ENCODE measurements around the gene KLF11.

KLF11 gene

GRCh38 chr2:10083692-10084211 lies 40.4 kb downstream of the KLF11 start:
- H3K27ac ChIP-seq (replicated peaks): no peak overlapping the region
- DNase-seq (ENCODE audit: low read depth in 1 of 2, low spot score in 1 of 2): no peak
- peaks cover 30% of the 10 kb centered on the region for H3K27me3 ChIP-seq (ENCODE audit: insufficient read depth, poor library complexity, severe bottlenecking)
- no peak overlapping the region for H3K4me3 ChIP-seq (replicated peaks; ENCODE audit: insufficient read depth, low read length)
- TF ChIP-seq GABPA (IDR thresholded peaks at IDR 0.05; ENCODE audit: low read depth) (no peak), SPI1 (IDR thresholded peaks at IDR 0.05; ENCODE audit: borderline replicate concordance, low read depth) (no peak), POLR2AphosphoS5 (IDR thresholded peaks at IDR 0.05; ENCODE audit: low read depth) (no peak), REST (IDR thresholded peaks at IDR 0.05; ENCODE audit: insufficient replicate concordance, low read depth) (peak; percentile 50)

- no peak overlapping the region for H3K27ac ChIP-seq (replicated peaks)
- no peak overlapping the region for H3K4me3 ChIP-seq (replicated peaks; ENCODE audit: insufficient read depth, low read length)
- no peak for DNase-seq (ENCODE audit: low read depth in 1 of 2, low spot score in 1 of 2)
- no peak for TF ChIP-seq POLR2AphosphoS5 (IDR thresholded peaks at IDR 0.05; ENCODE audit: low read depth)
- no peak for TF ChIP-seq CTCF (IDR thresholded peaks at IDR 0.05; ENCODE audit: insufficient read depth, low read length)
- no peak for TF ChIP-seq SPI1 (IDR thresholded peaks at IDR 0.05; ENCODE audit: borderline replicate concordance, low read depth)
- TF ChIP-seq GABPA (IDR thresholded peaks at IDR 0.05; ENCODE audit: low read depth): no peak
- no peak for TF ChIP-seq REST (IDR thresholded peaks at IDR 0.05; ENCODE audit: insufficient replicate concordance, low read depth)
- peaks cover 25% of the 10 kb centered on the region for H3K27me3 ChIP-seq (ENCODE audit: insufficient read depth, poor library complexity, severe bottlenecking)
Observed at GRCh38 chr2:10084223-10084865, 41.0 kb downstream of the KLF11 start.

- Histone ChIP-seq H3K27me3 (ENCODE audit: insufficient read depth, poor library complexity, severe bottlenecking) (peaks cover 25% of the 10 kb centered on the region), H3K27ac (replicated peaks) (no peak overlapping the region), H3K4me3 (replicated peaks; ENCODE audit: insufficient read depth, low read length) (no peak overlapping the region)
- DNase-seq (ENCODE audit: low read depth in 1 of 2, low spot score in 1 of 2): no peak
- no peak for TF ChIP-seq SPI1 (IDR thresholded peaks at IDR 0.05; ENCODE audit: borderline replicate concordance, low read depth)
Observed at GRCh38 chr2:10085043-10085667, 41.8 kb downstream of the KLF11 start.

GRCh38 chr2:10085668-10086059 lies 42.3 kb downstream of the KLF11 start:
- H3K27me3 ChIP-seq (ENCODE audit: insufficient read depth, poor library complexity, severe bottlenecking): peaks cover 22% of the 10 kb centered on the region

More at GRCh38 chr2:10085668-10086059, 42.3 kb downstream of the KLF11 start:
- no peak overlapping the region for H3K4me3 ChIP-seq (replicated peaks; ENCODE audit: insufficient read depth, low read length)
- no peak for DNase-seq (ENCODE audit: low read depth in 1 of 2, low spot score in 1 of 2)
- TF ChIP-seq GABPA (IDR thresholded peaks at IDR 0.05; ENCODE audit: low read depth) (no peak), REST (IDR thresholded peaks at IDR 0.05; ENCODE audit: insufficient replicate concordance, low read depth) (no peak), SPI1 (IDR thresholded peaks at IDR 0.05; ENCODE audit: borderline replicate concordance, low read depth) (no peak), CTCF (IDR thresholded peaks at IDR 0.05; ENCODE audit: insufficient read depth, low read length) (no peak), POLR2AphosphoS5 (IDR thresholded peaks at IDR 0.05; ENCODE audit: low read depth) (no peak)
- no peak overlapping the region for H3K27ac ChIP-seq (replicated peaks)
